Left lung (tissue), 10 donors: Measurements from ENCODE around the gene MARK3. TPM values are rescaled to one million over a fixed set of nuclear protein-coding genes. Genes with fewer than 3 reads are reported as not detected.

ENCODE experiments used
- ATAC-seq: fragments of 200-7000 bp; cut with Tn5 transposase; one replicate; pipeline ENCODE4 v1.9.1; 2020; ENCODE audit warnings: moderate library complexity
- DNase-seq, 4 donors: peaks; one replicate each; pipeline ENCODE4 v3.0.0-alpha.2; 2013 to 2020
- H3K27ac ChIP-seq, 2 donors: fragments of 200-600 bp; sonication (generic) in 1 of 2; one replicate each; pipeline versions ENCODE4 v1.5.0 to v1.8.0; 2020 to 2021
- H3K27me3 ChIP-seq, 2 donors: fragments of 200-600 bp; sonication (generic) in 1 of 2; one replicate each; pipeline versions ENCODE4 v1.5.0 to v1.8.0; 2020 to 2021
- H3K36me3 ChIP-seq, 2 donors: fragments of 200-600 bp; sonication (generic) in 1 of 2; one replicate each; pipeline versions ENCODE4 v1.5.0 to v1.8.0; 2020 to 2021
- H3K4me1 ChIP-seq, 2 donors: fragments of 200-600 bp; one replicate each; pipeline ENCODE4 v1.8.0; 2021
- H3K4me3 ChIP-seq, 2 donors: fragments of 200-600 bp; sonication (generic) in 1 of 2; one replicate each; pipeline versions ENCODE4 v1.5.0 to v1.8.0; 2020 to 2021; ENCODE audit warnings: mild to moderate bottlenecking in 1 of 2
- H3K9me3 ChIP-seq, 2 donors: fragments of 200-600 bp; sonication (generic) in 1 of 2; one replicate each; pipeline versions ENCODE4 v1.5.0 to v1.8.0; 2020 to 2021
- CTCF ChIP-seq, 2 donors: fragments of 200-600 bp; sonication (generic) in 1 of 2; IDR thresholded peaks; one replicate each; pipeline versions ENCODE4 v1.5.0 to v1.8.0; 2021; ENCODE audit warnings: antibody characterized with exemption in 2 of 2
- intact Hi-C, 2 donors: fragments of 100-400 bp; cut with DNase I; formaldehyde crosslinking; loops; one replicate each; pipeline versions ENCODE4 v1.11.2 to v1.14.2; 2022
- polyA plus RNA-seq, 6 donors: library from polyadenylated mRNA; unstranded; fragments of 120-200 nt; gene quantifications; one replicate each; pipeline ENCODE4 v1.2.1, GENCODE V29; 2013; ENCODE audit not compliant: insufficient read length in 6 of 6
- total RNA-seq, 2 donors: library from RNA; stranded (reverse); fragmentation: NEBNext Ultra II Directional; extraction: Animal tissue kit (Norgen Biotek cat#: 25700); gene quantifications; one replicate each; pipeline ENCODE4 v1.2.1, GENCODE V29; 2021
- donor health status: DM: no; HTN: yes; CAD: no.
- donor health status: DM: no; HTN: no; CAD: no.

The MARK3 gene
- total and polyA plus RNA-seq, 8 donors, result 78.8 to 135 (median 122) TPM

GRCh38 chr14:103374121-103374520, 11.1 kb upstream of the MARK3 start:
- H3K36me3 ChIP-seq, result no peaks in the 10 kb centered on the region
- DNase-seq (no peak), ATAC-seq (no peak)
- TF ChIP-seq CTCF (IDR thresholded peaks at IDR 0.05), result no peak
- no peaks in the 10 kb centered on the region for H3K9me3 ChIP-seq
- intact Hi-C loops, result no loop called here
- no peaks in the 10 kb centered on the region for H3K27me3 ChIP-seq
- no peaks in the 10 kb centered on the region for H3K4me1 ChIP-seq
- no peak overlapping the region for H3K27ac ChIP-seq
- no peak overlapping the region for H3K4me3 ChIP-seq

GRCh38 chr14:103377522-103378037, 7.6 kb upstream of the MARK3 start:
- Histone ChIP-seq H3K27ac (no peak overlapping the region), H3K36me3 (no peaks in the 10 kb centered on the region), H3K4me3 (no peak overlapping the region), H3K4me1 (peaks cover 0 to 9% of the 10 kb centered on the region in 2 donors), H3K9me3 (no peaks in the 10 kb centered on the region), H3K27me3 (no peaks in the 10 kb centered on the region)
- ATAC-seq, result no peak
- intact Hi-C loops, result no loop called here
- TF ChIP-seq CTCF (IDR thresholded peaks at IDR 0.05), result no peak
- DNase-seq, result no peak

- DNase-seq, result no peak
- Histone ChIP-seq H3K27me3 (no peaks in the 10 kb centered on the region), H3K27ac (no peak overlapping the region), H3K36me3 (no peaks in the 10 kb centered on the region), H3K9me3 (no peaks in the 10 kb centered on the region), H3K4me1 (peaks cover 0 to 9% of the 10 kb centered on the region in 2 donors), H3K4me3 (no peak overlapping the region)
- intact Hi-C loops, result no loop called here
- no peak for ATAC-seq
- TF ChIP-seq CTCF (IDR thresholded peaks at IDR 0.05), result no peak
These were observed 7.0 kb upstream of the MARK3 start for GRCh38 chr14:103378038-103378854.

- Histone ChIP-seq H3K9me3 (no peaks in the 10 kb centered on the region), H3K4me1 (peaks cover 0 to 18% of the 10 kb centered on the region in 2 donors), H3K4me3 (no peak overlapping the region), H3K27me3 (no peaks in the 10 kb centered on the region), H3K27ac (no peak overlapping the region), H3K36me3 (no peaks in the 10 kb centered on the region)
- ATAC-seq, result no peak
- DNase-seq, result no peak
- intact Hi-C loops, result no loop called here
- no peak for TF ChIP-seq CTCF (IDR thresholded peaks at IDR 0.05)
These were observed 4.4 kb upstream of the MARK3 start for GRCh38 chr14:103380719-103381377.

GRCh38 chr14:103382376-103382775, 2.8 kb upstream of the MARK3 start:
- DNase-seq (no peak), ATAC-seq (no peak)
- H3K9me3 ChIP-seq, result no peaks in the 10 kb centered on the region
- intact Hi-C loops, result no loop called here
- H3K27me3 ChIP-seq, result no peaks in the 10 kb centered on the region
- no peak overlapping the region for H3K27ac ChIP-seq
- no peak for TF ChIP-seq CTCF (IDR thresholded peaks at IDR 0.05)
- H3K4me3 ChIP-seq, result no peak overlapping the region
- no peaks in the 10 kb centered on the region for H3K36me3 ChIP-seq
- H3K4me1 ChIP-seq, result peaks cover under 1 to 28% of the 10 kb centered on the region in 2 donors
